Measurements from ENCODE around the gene MTG2. TPM values are rescaled to one million over a fixed set of nuclear protein-coding genes. Genes with fewer than 3 reads are reported as not detected.

MTG2 gene
- total and polyA plus RNA-seq, 2 of the 4 experiments (the other 2 are of a cell fraction), result 11.5 to 25.2 TPM

DNA sequence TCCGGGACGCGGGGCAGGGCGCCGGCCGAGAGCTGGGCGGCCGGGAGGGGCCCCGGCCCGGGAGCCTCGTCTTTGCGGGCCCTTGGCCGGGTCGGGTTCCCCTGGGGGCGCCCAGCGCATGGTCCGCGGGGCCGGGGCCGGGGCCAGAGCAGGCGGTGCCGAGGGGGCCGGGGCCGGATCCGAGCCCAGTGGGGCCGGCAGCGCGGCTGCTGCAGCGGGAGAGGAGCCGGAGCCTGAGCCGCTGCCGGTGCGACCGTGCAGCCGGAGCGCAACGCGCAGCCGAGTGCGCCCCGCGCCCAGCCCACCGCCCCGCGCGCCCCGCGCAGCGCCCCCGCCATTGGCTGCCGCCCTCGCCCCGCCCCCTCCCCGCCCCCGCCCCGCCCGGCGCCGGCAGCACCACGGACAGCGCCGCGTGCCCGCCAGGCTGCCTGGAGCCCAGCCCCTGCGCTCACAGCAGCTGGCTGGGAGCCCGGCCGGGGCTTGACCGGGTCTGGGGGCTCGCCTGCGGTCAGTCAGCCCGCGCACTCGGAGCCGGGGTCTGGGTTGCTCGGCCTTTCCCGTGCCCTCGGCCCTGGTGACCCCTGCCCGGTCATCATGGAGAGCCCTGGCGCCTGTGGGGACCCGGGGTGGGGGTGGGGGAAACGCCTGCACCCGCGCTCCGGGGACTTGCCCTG, 37.3 kb downstream of the MTG2 start, which contains the start of gene HRH3:
Gene HRH3 (minus strand): TSS at position 287 of the 674 bp plus-strand sequence. CDS start 308 bp downstream, outside the sequence.
- dilution Hi-C loops (cut with HindIII; ENCODE audit: low sequenced_read_pairs, unreplicated experiment) (no loop called here), in situ Hi-C loops (cut with MboI; ENCODE audit: low sequenced_read_pairs) (no loop called here), intact Hi-C loops (cut with micrococcal nuclease) (no loop called here)
- H3K4me1 ChIP-seq (ENCODE audit: control insufficient read depth, insufficient read depth, low read length), result no peaks in the 10 kb centered on the region
- peak within 1 kb of the TSS; percentile 25; the same call in 1 of the 2 replicates for H3K4me3 ChIP-seq (ENCODE audit: insufficient read depth, low read depth, low read length)
- H3K56ac ChIP-seq (ENCODE audit: extremely low read depth, insufficient read depth, low read length), result no peak within 1 kb of the TSS
- no peak within 1 kb of the TSS for H4K8ac ChIP-seq (ENCODE audit: low read depth in 2 of 2, low read length in 2 of 2)
- no peaks in the 10 kb centered on the region for H3K79me1 ChIP-seq (ENCODE audit: low read depth in 1 of 2, low read length in 2 of 2)
- BruUV-seq (replicated peaks), result no TSS peak
- TF ChIP-seq RCOR1 (IDR thresholded peaks at IDR 0.05; ENCODE audit: insufficient replicate concordance, low read length) (no peak), MAFK (IDR thresholded peaks at IDR 0.05; ENCODE audit: low read depth, low read length) (no peak), POLR2A (IDR thresholded peaks at IDR 0.05; ENCODE audit: low read depth, low read length) (no peak), CHD1 (IDR thresholded peaks at IDR 0.05; ENCODE audit: low read depth, low read length) (no peak), MXI1 (IDR thresholded peaks at IDR 0.05; ENCODE audit: borderline replicate concordance, low read depth, low read length) (0 out of 2 replicates have a peak, but pooled peaks have one; percentile 41), MAZ (IDR thresholded peaks at IDR 0.05; ENCODE audit: borderline replicate concordance, low read depth, low read length) (peak; percentile 41; the same call in 1 of the 2 replicates), SMC3 (IDR thresholded peaks at IDR 0.05; ENCODE audit: low read depth, low read length) (no peak), RAD21 (IDR thresholded peaks at IDR 0.05; ENCODE audit: low read length) (no peak), BHLHE40 (IDR thresholded peaks at IDR 0.05; ENCODE audit: low read depth, low read length) (no peak), NFE2L2 (IDR thresholded peaks at IDR 0.05; ENCODE audit: low read depth, low read length) (no peak), CTCF (conservative IDR thresholded peaks at IDR 0.05; ENCODE audit: low read depth, low read length) (no peak), RFX5 (IDR thresholded peaks at IDR 0.05; ENCODE audit: low read depth, low read length) (no peak)
- TF ChIP-seq, protein P1, sequence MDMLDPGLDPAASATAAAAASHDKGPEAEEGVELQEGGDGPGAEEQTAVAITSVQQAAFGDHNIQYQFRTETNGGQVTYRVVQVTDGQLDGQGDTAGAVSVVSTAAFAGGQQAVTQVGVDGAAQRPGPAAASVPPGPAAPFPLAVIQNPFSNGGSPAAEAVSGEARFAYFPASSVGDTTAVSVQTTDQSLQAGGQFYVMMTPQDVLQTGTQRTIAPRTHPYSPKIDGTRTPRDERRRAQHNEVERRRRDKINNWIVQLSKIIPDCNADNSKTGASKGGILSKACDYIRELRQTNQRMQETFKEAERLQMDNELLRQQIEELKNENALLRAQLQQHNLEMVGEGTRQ (IDR thresholded peaks at IDR 0.05; ENCODE audit: low read depth, low read length), result no peak
- H2BK20ac ChIP-seq (ENCODE audit: low read depth, low read length), result no peak within 1 kb of the TSS
- H3K9me1 ChIP-seq (ENCODE audit: insufficient read depth, low read length), result no peaks in the 10 kb centered on the region
- H3K27me3 ChIP-seq (ENCODE audit: control insufficient read depth, insufficient read depth, low read length), result peaks cover 83% of the 10 kb centered on the region
- H2BK15ac ChIP-seq (ENCODE audit: low read depth, low read length), result no peak within 1 kb of the TSS
- H4K5ac ChIP-seq (ENCODE audit: low read depth, low read length), result no peak within 1 kb of the TSS
- ChIA-PET POLR2A (ENCODE audit: unreplicated experiment) (no interaction called here), CTCF (no interaction called here)
- no peak within 1 kb of the TSS for H2AK9ac ChIP-seq (replicated peaks; ENCODE audit: low read depth, low read length, poor library complexity)
- H2AFZ ChIP-seq (replicated peaks; ENCODE audit: low read length, poor library complexity), result peak within 1 kb of the TSS; percentile 21
- ATAC-seq (ENCODE audit: low read depth) (peak; percentile 92), DNase-seq (no peak)
- H3K23ac ChIP-seq (ENCODE audit: low read depth, low read length), result no peak within 1 kb of the TSS
- no peak within 1 kb of the TSS for H3K9ac ChIP-seq (ENCODE audit: low read depth, low read length)
- no peak within 1 kb of the TSS for H4K91ac ChIP-seq (ENCODE audit: insufficient read depth, low read depth, low read length)
- peaks cover 12% of the 10 kb centered on the region for H4K20me1 ChIP-seq (ENCODE audit: insufficient read depth, low read length)
- H2BK120ac ChIP-seq (ENCODE audit: low read depth, low read length), result no peak within 1 kb of the TSS
- H3K4ac ChIP-seq (ENCODE audit: low read depth, low read length), result no peak within 1 kb of the TSS
- H3K36me3 ChIP-seq (ENCODE audit: control insufficient read depth, insufficient read depth, low read length), result no peaks in the 10 kb centered on the region
- 1% methylated on average over 18 of the region's 84 CpGs; no CpG with 5 or more reads in 1 of the 2 experiments for WGBS, 2 experiments (ENCODE audit: extremely low coverage in 2 of 2, insufficient read length in 1 of 2)
- peak within 1 kb of the TSS; percentile 46; the same call in 1 of the 2 replicates for H3K4me2 ChIP-seq (ENCODE audit: low read depth, low read length)
- H2BK5ac ChIP-seq (ENCODE audit: low read depth, low read length, poor library complexity, severe bottlenecking), result no peak within 1 kb of the TSS
- H3K14ac ChIP-seq (replicated peaks; ENCODE audit: low read depth, low read length), result no peak within 1 kb of the TSS
- no peak within 1 kb of the TSS for H3K27ac ChIP-seq (ENCODE audit: insufficient read depth, low read length)
- no peaks in the 10 kb centered on the region for H3K9me3 ChIP-seq (ENCODE audit: control insufficient read depth, insufficient read depth, low read length)
- no peak within 1 kb of the TSS for H3K18ac ChIP-seq (ENCODE audit: low read depth, low read length)
- H2AK5ac ChIP-seq (ENCODE audit: low read depth, low read length), result no peak within 1 kb of the TSS

Measured in IMR-90 (cell line).